H1 (cell line): ENCODE results near the gene RFTN2.

Source experiments
- CHD1 ChIP-seq: IDR thresholded peaks from 2 replicates; pipeline ENCODE4 v1.6.1; 2012; ENCODE audit warnings: low read depth, low read length, improper control_type of control experiment
- CHD2 ChIP-seq: IDR thresholded peaks from 2 replicates; pipeline ENCODE4 v1.6.1; 2012; ENCODE audit warnings: low read length, improper control_type of control experiment
- EP300 ChIP-seq, 2 experiments: IDR thresholded peaks; 1 replicate in 1 of 2; 2 replicates in 1 of 2; pipeline ENCODE4 v1.6.1; 2011 to 2012; ENCODE audit warnings: low read depth in 2 of 2, low read length in 2 of 2, mild to moderate bottlenecking in 2 of 2, borderline replicate concordance in 1 of 2, inconsistent platforms in 1 of 2, moderate library complexity in 1 of 2
- EZH2 ChIP-seq: fragments of 200-600 bp; sonication (generic); IDR thresholded peaks from 2 replicates; pipeline ENCODE4 v1.7.1; 2012; ENCODE audit warnings: low read depth, mild to moderate bottlenecking, moderate library complexity, low read length, inconsistent platforms; ENCODE audit not compliant: severe bottlenecking
- GABPA ChIP-seq: IDR thresholded peaks from 2 replicates; pipeline ENCODE4 v1.6.1; 2011; ENCODE audit warnings: mild to moderate bottlenecking, low read length, moderate library complexity, borderline replicate concordance; ENCODE audit not compliant: insufficient read depth
- MAFK ChIP-seq: IDR thresholded peaks from 2 replicates; pipeline ENCODE4 v1.6.1; 2012; ENCODE audit warnings: low read depth, mild to moderate bottlenecking, improper control_type of control experiment, low read length
- NANOG ChIP-seq: IDR thresholded peaks from 2 replicates; pipeline ENCODE4 v1.6.1; 2011; ENCODE audit warnings: low read length, low read depth, mild to moderate bottlenecking, inconsistent platforms; ENCODE audit not compliant: insufficient read depth, poor library complexity, severe bottlenecking
- POLR2AphosphoS5 ChIP-seq: IDR thresholded peaks from 2 replicates; pipeline ENCODE4 v1.6.1; 2011; ENCODE audit warnings: low read depth, low read length
- TAF7 ChIP-seq: optimal IDR thresholded peaks from 2 replicates; pipeline ENCODE3; 2011; ENCODE audit warnings: low read depth, mild to moderate bottlenecking, inconsistent platforms, low read length, moderate library complexity, borderline replicate concordance

- TF ChIP-seq GABPA (no peak), NANOG (no peak), CHD1 (no peak), MAFK (no peak), EZH2 (no peak), CHD2 (no peak), EP300 (IDR thresholded peaks at IDR 0.05; ENCODE audit: borderline replicate concordance in 1 of 2, low read depth in 2 of 2, low read length in 2 of 2) (no peak), TAF7 (no peak), POLR2AphosphoS5 (no peak)
Measured at GRCh38 chr2:197596766-197597165, 78.6 kb downstream of the RFTN2 start.
